Uterus (tissue), 4 donors: ENCODE results near the gene LPP. TPM values are rescaled to one million over a fixed set of nuclear protein-coding genes. Genes with fewer than 3 reads are reported as not detected.

ENCODE experiments used
- DNase-seq, 2 donors: peaks; one replicate each; pipeline ENCODE4 v3.0.0-alpha.2; 2019 to 2020
- H3K27ac ChIP-seq, 2 donors: fragments of 200-600 bp; sonication (generic); 1 replicate in 1 of 2; 2 replicates in 1 of 2; pipeline ENCODE4 v1.5.1; 2016 to 2018
- H3K27me3 ChIP-seq, 2 donors: fragments of 200-600 bp; sonication (generic); one replicate each; pipeline ENCODE4 v1.5.1; 2018 to 2019; ENCODE audit warnings: control low read depth in 1 of 2
- H3K36me3 ChIP-seq, 2 donors: fragments of 200-600 bp; sonication (generic); one replicate each; pipeline ENCODE4 v1.5.1; 2019; ENCODE audit warnings: control low read depth in 1 of 2
- H3K4me1 ChIP-seq, 2 donors: fragments of 200-600 bp; sonication (generic); one replicate each; pipeline ENCODE4 v1.5.1; 2018 to 2019; ENCODE audit warnings: control low read depth in 1 of 2
- H3K4me3 ChIP-seq, 2 donors: fragments of 200-600 bp; sonication (generic); 1 replicate in 1 of 2; 2 replicates in 1 of 2; pipeline ENCODE4 v1.5.1; 2018 to 2019; ENCODE audit warnings: mild to moderate bottlenecking in 1 of 2
- H3K9me3 ChIP-seq, 2 donors: fragments of 200-600 bp; sonication (generic); one replicate each; pipeline ENCODE4 v1.5.1; 2019; ENCODE audit warnings: control low read depth in 1 of 2
- POLR2A ChIP-seq, 2 donors: fragments of 450-650 bp; IDR thresholded peaks; one replicate each; pipeline ENCODE4 v1.6.1; 2016; ENCODE audit warnings: antibody characterized with exemption in 2 of 2, mild to moderate bottlenecking in 1 of 2, moderate library complexity in 1 of 2
- intact Hi-C: fragments of 100-400 bp; cut with DNase I; formaldehyde crosslinking; loops from one replicate; pipeline ENCODE4 v1.15.1; 2023; ENCODE audit warnings: low total_unique reads
- total RNA-seq, 4 donors: library from RNA; depleted of rRNA in 3 of 4; stranded (reverse); fragments of >200 nt in 3 of 4; gene quantifications; one replicate each; pipeline versions ENCODE4 v1.1.0 to v1.2.4, GENCODE V29; 2014 to 2023
- TF ChIP-seq, protein P1 (sequence below), 4 experiments: fragments of 200-600 bp in 2 of 4; fragments of 450-650 bp in 2 of 4; sonication (generic) in 2 of 4; IDR thresholded peaks; one replicate each; pipeline ENCODE4 v1.5.1; 2016 to 2019; ENCODE audit warnings: antibody characterized with exemption in 4 of 4, mild to moderate bottlenecking in 2 of 4, moderate library complexity in 1 of 4
- donor health status: DM: yes; HTN: yes; CAD: no.

Gene LPP
- total RNA-seq, 4 donors from 2014 or later, result 180 to 1,374 (median 712) TPM

DNA sequence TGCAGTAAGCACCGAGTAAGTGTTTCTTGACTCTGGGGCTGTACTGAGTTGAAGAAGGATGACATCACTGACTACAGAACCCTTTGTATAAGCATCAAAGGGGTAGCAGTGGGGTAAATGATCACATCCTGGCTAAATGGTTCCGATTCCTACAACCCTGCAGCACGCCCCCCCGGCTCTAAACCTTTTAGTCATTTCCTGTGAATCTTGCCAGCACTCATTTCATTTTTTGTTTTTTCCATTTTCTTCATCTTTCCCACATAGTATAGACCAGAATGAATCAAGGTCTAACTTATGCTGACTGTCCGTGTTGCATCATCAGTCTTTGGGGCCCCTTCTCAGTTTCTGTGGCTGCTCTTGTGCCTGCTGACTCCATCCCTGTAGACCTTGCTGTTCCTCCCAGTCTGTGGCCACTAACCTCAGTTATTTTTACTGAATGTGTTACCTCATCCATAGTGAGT is 634.7 kb downstream of the LPP start:
- no peak for DNase-seq
- Histone ChIP-seq H3K9me3 (no peaks in the 10 kb centered on the region), H3K4me1 (no peaks in the 10 kb centered on the region), H3K27ac (no peak overlapping the region), H3K27me3 (no peaks in the 10 kb centered on the region), H3K4me3 (no peak overlapping the region), H3K36me3 (no peaks in the 10 kb centered on the region)
- TF ChIP-seq, protein P1, sequence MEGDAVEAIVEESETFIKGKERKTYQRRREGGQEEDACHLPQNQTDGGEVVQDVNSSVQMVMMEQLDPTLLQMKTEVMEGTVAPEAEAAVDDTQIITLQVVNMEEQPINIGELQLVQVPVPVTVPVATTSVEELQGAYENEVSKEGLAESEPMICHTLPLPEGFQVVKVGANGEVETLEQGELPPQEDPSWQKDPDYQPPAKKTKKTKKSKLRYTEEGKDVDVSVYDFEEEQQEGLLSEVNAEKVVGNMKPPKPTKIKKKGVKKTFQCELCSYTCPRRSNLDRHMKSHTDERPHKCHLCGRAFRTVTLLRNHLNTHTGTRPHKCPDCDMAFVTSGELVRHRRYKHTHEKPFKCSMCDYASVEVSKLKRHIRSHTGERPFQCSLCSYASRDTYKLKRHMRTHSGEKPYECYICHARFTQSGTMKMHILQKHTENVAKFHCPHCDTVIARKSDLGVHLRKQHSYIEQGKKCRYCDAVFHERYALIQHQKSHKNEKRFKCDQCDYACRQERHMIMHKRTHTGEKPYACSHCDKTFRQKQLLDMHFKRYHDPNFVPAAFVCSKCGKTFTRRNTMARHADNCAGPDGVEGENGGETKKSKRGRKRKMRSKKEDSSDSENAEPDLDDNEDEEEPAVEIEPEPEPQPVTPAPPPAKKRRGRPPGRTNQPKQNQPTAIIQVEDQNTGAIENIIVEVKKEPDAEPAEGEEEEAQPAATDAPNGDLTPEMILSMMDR (IDR thresholded peaks at IDR 0.05), result no peak
- TF ChIP-seq POLR2A (IDR thresholded peaks at IDR 0.05), result no peak
- intact Hi-C loops, result no loop called here

DNA sequence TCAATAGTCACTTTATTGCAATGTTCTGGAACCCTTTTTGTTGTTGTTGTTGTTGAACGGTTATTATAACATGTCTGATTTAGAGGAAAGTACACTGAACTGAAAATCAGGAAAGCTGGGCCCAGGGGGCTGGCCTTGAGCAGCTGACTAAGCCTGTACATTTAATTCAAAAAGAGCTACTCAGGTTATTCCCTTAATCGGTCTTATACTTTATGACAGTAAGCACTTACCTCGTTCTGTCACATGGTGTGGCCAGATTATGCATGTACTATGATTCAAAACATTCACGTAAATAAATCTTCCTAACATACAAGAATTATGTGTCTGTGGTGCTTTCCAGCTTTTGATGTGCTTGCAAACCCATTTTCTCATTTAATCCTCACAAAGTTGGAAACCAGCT is 635.3 kb downstream of the LPP start:
- intact Hi-C loops, result no loop called here
- Histone ChIP-seq H3K4me1 (no peaks in the 10 kb centered on the region), H3K27ac (no peak overlapping the region)

DNA sequence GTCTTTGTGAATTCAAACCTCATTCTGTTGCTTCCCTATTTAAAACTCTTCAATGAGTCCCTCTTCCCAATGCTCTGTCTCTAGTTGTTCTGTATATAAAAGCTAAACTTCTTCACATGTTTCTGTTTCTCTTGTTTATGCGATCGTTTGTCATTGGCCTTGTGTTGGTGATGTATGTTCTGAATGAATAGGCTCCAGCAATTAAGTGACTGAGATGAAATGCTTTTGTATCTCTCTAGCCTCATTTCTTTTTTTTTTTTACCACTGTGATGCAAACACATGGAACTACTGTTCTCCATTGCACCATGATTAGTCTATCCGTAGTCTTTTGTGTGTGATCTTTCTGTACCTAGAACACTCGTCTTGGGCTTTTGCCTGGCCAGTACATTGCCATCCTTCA is 637.4 kb downstream of the LPP start:
- Histone ChIP-seq H3K4me3 (no peak overlapping the region), H3K4me1 (no peaks in the 10 kb centered on the region), H3K27ac (no peak overlapping the region), H3K9me3 (no peaks in the 10 kb centered on the region), H3K27me3 (no peaks in the 10 kb centered on the region), H3K36me3 (no peaks in the 10 kb centered on the region)
- intact Hi-C loops, result no loop called here
- no peak for DNase-seq
- no peak for TF ChIP-seq POLR2A (IDR thresholded peaks at IDR 0.05)
- TF ChIP-seq, protein P1 (IDR thresholded peaks at IDR 0.05), result no peak

More for the DNA sequence above, 635.3 kb downstream of the LPP start:
- no peak for TF ChIP-seq POLR2A (IDR thresholded peaks at IDR 0.05)
- no peak overlapping the region for H3K4me3 ChIP-seq
- no peaks in the 10 kb centered on the region for H3K36me3 ChIP-seq
- DNase-seq, result no peak
- H3K9me3 ChIP-seq, result no peaks in the 10 kb centered on the region
- H3K27me3 ChIP-seq, result no peaks in the 10 kb centered on the region

DNA sequence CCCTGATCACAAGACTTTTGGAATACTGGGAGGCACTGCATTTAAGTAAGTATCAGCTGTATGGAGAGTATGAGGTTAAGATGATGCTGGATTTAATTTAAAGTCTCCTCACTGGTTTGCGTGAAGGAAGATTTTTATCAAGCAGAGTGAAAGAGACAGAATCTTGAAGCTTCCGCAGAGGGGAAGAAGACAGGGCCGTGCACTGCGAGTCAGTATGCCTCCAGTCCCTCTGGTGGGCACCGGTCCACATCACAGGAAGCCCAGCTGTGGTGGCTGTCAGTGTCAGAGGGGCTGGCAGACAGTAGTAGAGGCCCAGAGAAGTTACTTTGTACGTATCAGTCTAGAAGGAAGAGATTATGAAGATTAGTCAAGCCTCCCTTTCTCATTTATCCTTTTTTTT is 638.8 kb downstream of the LPP start:
- H3K9me3 ChIP-seq, result no peaks in the 10 kb centered on the region
- TF ChIP-seq, protein P1 (IDR thresholded peaks at IDR 0.05), result no peak
- TF ChIP-seq POLR2A (IDR thresholded peaks at IDR 0.05), result no peak
- H3K4me1 ChIP-seq, result no peaks in the 10 kb centered on the region
- intact Hi-C loops, result no loop called here
- DNase-seq, result no peak
- no peaks in the 10 kb centered on the region for H3K36me3 ChIP-seq
- H3K27ac ChIP-seq, result no peak overlapping the region
- H3K4me3 ChIP-seq, result no peak overlapping the region
- no peaks in the 10 kb centered on the region for H3K27me3 ChIP-seq

DNA sequence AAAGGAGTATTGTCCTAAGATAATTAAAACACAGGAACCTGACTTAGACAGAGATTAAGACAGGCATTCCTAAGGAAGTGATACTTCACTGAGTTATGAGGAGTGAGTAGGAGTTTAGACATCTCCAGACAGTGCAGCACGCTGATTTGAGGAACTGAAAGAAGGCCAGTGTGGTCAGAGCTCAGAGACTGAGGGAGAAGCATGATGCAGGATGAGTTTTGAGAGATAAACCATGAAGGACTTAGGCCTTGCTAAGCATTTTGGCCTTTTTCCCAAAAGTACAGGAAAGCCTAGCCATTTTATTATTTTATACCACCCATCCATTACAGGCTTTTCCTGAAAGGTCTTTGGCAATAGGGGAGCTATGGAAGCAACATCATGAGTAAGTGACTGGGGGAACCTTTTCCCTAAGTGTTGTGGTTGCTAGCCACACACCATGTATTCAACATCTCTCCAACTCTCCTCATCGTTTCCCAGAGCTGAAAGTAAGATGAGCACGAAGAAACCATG is 642.2 kb downstream of the LPP start:
- Histone ChIP-seq H3K27me3 (no peaks in the 10 kb centered on the region), H3K27ac (peak overlapping the region; percentile 2 to 33), H3K4me3 (no peak overlapping the region), H3K4me1 (peaks cover 0 to 3% of the 10 kb centered on the region in 2 donors), H3K36me3 (no peaks in the 10 kb centered on the region), H3K9me3 (no peaks in the 10 kb centered on the region)
- intact Hi-C loops, result no loop called here
- TF ChIP-seq POLR2A (IDR thresholded peaks at IDR 0.05), result no peak
- TF ChIP-seq, protein P1 (IDR thresholded peaks at IDR 0.05), result no peak
- DNase-seq, result no peak

- H3K27me3 ChIP-seq, result no peaks in the 10 kb centered on the region
- H3K4me1 ChIP-seq, result peaks cover 0 to 4% of the 10 kb centered on the region in 2 donors
- H3K9me3 ChIP-seq, result no peaks in the 10 kb centered on the region
- no peak overlapping the region for H3K4me3 ChIP-seq
- H3K27ac ChIP-seq, result peak overlapping the region in 1 of 2 donors; percentile 33
- no peaks in the 10 kb centered on the region for H3K36me3 ChIP-seq
- DNase-seq, result no peak
- intact Hi-C loops, result no loop called here
- TF ChIP-seq, protein P1 (IDR thresholded peaks at IDR 0.05), result no peak
These were observed 643.1 kb downstream of the LPP start for GRCh38 chr3:188797045-188797444.
